PC-3 (cell line): Measurements from ENCODE around the gene TPK1. TPM values are rescaled to one million over a fixed set of nuclear protein-coding genes. Genes with fewer than 3 reads are reported as not detected.

ENCODE experiments used
- ATAC-seq: fragments of 200-7000 bp; cut with Tn5 transposase; 2 replicates; pipeline ENCODE4 v1.9.1; 2020; ENCODE audit warnings: mild to moderate bottlenecking, moderate library complexity
- BruUV-seq: library from RNA; stranded (reverse); fragments of 400-500 nt; replicated peaks from 2 replicates; lab custom pipeline; 2021; lab: Mats Ljungman, UMichigan
- CTCF ChIA-PET: fragments of 300-600 bp; sonication (Branson Sonifier 250); formaldehyde crosslinking; loops from one replicate; lab custom pipeline; 2022; ENCODE audit warnings: antibody characterized with exemption; lab: Charles Lee
- POLR2A ChIA-PET: fragments of 300-600 bp; sonication (Branson Sonifier 250); formaldehyde crosslinking; loops from one replicate; lab custom pipeline; 2022; ENCODE audit warnings: antibody characterized with exemption; ENCODE audit not compliant: unreplicated experiment; lab: Charles Lee
- DNase-seq: peaks from one replicate; pipeline ENCODE4 v3.0.0-alpha.2; 2015
- H2AFZ ChIP-seq: fragments of 300-600 bp; sonication (generic); 2 replicates; pipeline ENCODE4 v1.6.0; 2016; ENCODE audit warnings: antibody characterized with exemption, low read length
- H3F3A ChIP-seq: fragments of 300-600 bp; sonication (generic); one replicate; pipeline ENCODE4 v1.6.0; 2017; ENCODE audit warnings: antibody characterized with exemption, low read length, control low read depth, mild to moderate bottlenecking; ENCODE audit not compliant: unreplicated experiment
- H3K27ac ChIP-seq: fragments of 300-600 bp; sonication (generic); 2 replicates; pipeline ENCODE4 v1.5.1; 2016; ENCODE audit warnings: mild to moderate bottlenecking, low read length
- H3K27me3 ChIP-seq: fragments of 300-600 bp; sonication (generic); 2 replicates; pipeline ENCODE4 v1.6.1; 2016; ENCODE audit warnings: low read length, mixed read lengths
- H3K36me3 ChIP-seq: fragments of 300-600 bp; sonication (generic); 2 replicates; pipeline ENCODE4 v1.6.1; 2016; ENCODE audit warnings: low read depth, mixed run types, low read length, mixed read lengths
- H3K4me1 ChIP-seq: fragments of 300-600 bp; sonication (generic); 2 replicates; pipeline ENCODE4 v1.5.1; 2016; ENCODE audit warnings: low read length; ENCODE audit not compliant: insufficient read depth
- H3K4me2 ChIP-seq: fragments of 300-600 bp; sonication (generic); 2 replicates; pipeline ENCODE4 v1.6.0; 2016; ENCODE audit warnings: low read length
- H3K4me3 ChIP-seq: fragments of 300-600 bp; sonication (generic); 2 replicates; pipeline ENCODE4 v1.5.1; 2016; ENCODE audit warnings: mild to moderate bottlenecking, low read length, mixed read lengths
- H3K79me2 ChIP-seq: fragments of 300-600 bp; sonication (generic); 2 replicates; pipeline ENCODE4 v1.6.1; 2017; ENCODE audit warnings: low read length, mixed read lengths
- H3K9ac ChIP-seq: fragments of 300-600 bp; sonication (generic); 2 replicates; pipeline ENCODE4 v1.6.0; 2016; ENCODE audit warnings: mild to moderate bottlenecking, low read length
- H3K9me2 ChIP-seq: fragments of 300-600 bp; sonication (generic); replicated peaks from 2 replicates; pipeline ENCODE4 v1.6.1; 2016; ENCODE audit warnings: mixed run types, low read length, mixed read lengths
- H3K9me3 ChIP-seq: fragments of 300-600 bp; sonication (generic); 2 replicates; pipeline ENCODE4 v1.6.1; 2016; ENCODE audit warnings: low read length, mixed read lengths
- H4K20me1 ChIP-seq: fragments of 300-600 bp; sonication (generic); 2 replicates; pipeline ENCODE4 v1.6.1; 2016; ENCODE audit warnings: low read length, mixed read lengths
- CTCF ChIP-seq: fragments of 300-600 bp; sonication (generic); conservative IDR thresholded peaks from 2 replicates; pipeline ENCODE4 v1.5.1; 2017; ENCODE audit warnings: antibody characterized with exemption, low read depth, mild to moderate bottlenecking, low read length
- EZH2 ChIP-seq: fragments of 300-600 bp; sonication (generic); IDR thresholded peaks from one replicate; pipeline ENCODE4 v1.6.1; 2017; ENCODE audit warnings: antibody characterized with exemption, mild to moderate bottlenecking, low read length; ENCODE audit not compliant: unreplicated experiment
- EZH2phosphoT487 ChIP-seq: fragments of 300-600 bp; sonication (generic); IDR thresholded peaks from 2 replicates; pipeline ENCODE4 v1.6.1; 2018; ENCODE audit warnings: mild to moderate bottlenecking, antibody characterized with exemption, low read length, borderline replicate concordance
- intact Hi-C: fragments of 100-400 bp; cut with micrococcal nuclease; formaldehyde crosslinking; loops from 2 replicates; pipeline ENCODE4 v1.9.0; 2023
- total RNA-seq: library from RNA; depleted of rRNA; stranded (reverse); fragments of >200 nt; gene quantifications from 2 replicates; pipeline ENCODE4 v1.2.3, GENCODE V29; 2014

Gene TPK1
- total RNA-seq, 1 experiment from 2014 or later: 4.5 TPM

- no TSS peak for BruUV-seq
- no peaks in the 10 kb centered on the region for H3K27me3 ChIP-seq
- no peak overlapping the region for H2AFZ ChIP-seq
- H3F3A ChIP-seq: no peaks in the 10 kb centered on the region
- H3K9ac ChIP-seq: no peak overlapping the region
- H3K4me3 ChIP-seq: no peak overlapping the region
- POLR2A ChIA-PET: interaction anchor here (0.6 kb wide), 1 partner anchor 222 kb away, joined by 5 read pairs; no protein-coding TSS in a partner anchor
- H3K4me1 ChIP-seq: no peaks in the 10 kb centered on the region
- no peaks in the 10 kb centered on the region for H3K9me2 ChIP-seq
- no peak overlapping the region for H3K27ac ChIP-seq
- CTCF ChIA-PET: no interaction called here
- no peaks in the 10 kb centered on the region for H3K79me2 ChIP-seq
- TF ChIP-seq EZH2phosphoT487 (no peak), CTCF (no peak), EZH2 (no peak)
- intact Hi-C loops: no loop called here
- H3K9me3 ChIP-seq: no peaks in the 10 kb centered on the region
- DNase-seq: no peak
- no peak overlapping the region for H3K4me2 ChIP-seq
- no peaks in the 10 kb centered on the region for H3K36me3 ChIP-seq
- no peaks in the 10 kb centered on the region for H4K20me1 ChIP-seq
- no peak for ATAC-seq
These were observed 43.8 kb downstream of the TPK1 start for GRCh38 chr7:144792050-144792449.

- H3K27ac ChIP-seq: no peak overlapping the region
- no peaks in the 10 kb centered on the region for H3K9me2 ChIP-seq
- no peaks in the 10 kb centered on the region for H3K79me2 ChIP-seq
- H3K9me3 ChIP-seq: no peaks in the 10 kb centered on the region
- no peaks in the 10 kb centered on the region for H4K20me1 ChIP-seq
- no peaks in the 10 kb centered on the region for H3K27me3 ChIP-seq
- no peak overlapping the region for H3K9ac ChIP-seq
- TF ChIP-seq EZH2phosphoT487: no peak
- TF ChIP-seq EZH2: no peak
- TF ChIP-seq CTCF: no peak
- POLR2A ChIA-PET: interaction anchor here (0.6 kb wide), 1 partner anchor 223 kb away, joined by 5 read pairs; no protein-coding TSS in a partner anchor
- H2AFZ ChIP-seq: no peak overlapping the region
- CTCF ChIA-PET: no interaction called here
- no peak overlapping the region for H3K4me3 ChIP-seq
- no peaks in the 10 kb centered on the region for H3F3A ChIP-seq
- intact Hi-C loops: no loop called here
- DNase-seq (no peak), ATAC-seq (no peak)
- no TSS peak for BruUV-seq
- H3K4me2 ChIP-seq: no peak overlapping the region
- no peaks in the 10 kb centered on the region for H3K4me1 ChIP-seq
- H3K36me3 ChIP-seq: no peaks in the 10 kb centered on the region
These were observed 44.4 kb downstream of the TPK1 start for GRCh38 chr7:144791488-144791887.

GRCh38 chr7:144787127-144787526 is 48.7 kb downstream of the TPK1 start:
- H3F3A ChIP-seq: no peaks in the 10 kb centered on the region
- BruUV-seq: no TSS peak
- no peak overlapping the region for H3K4me3 ChIP-seq
- H3K27me3 ChIP-seq: no peaks in the 10 kb centered on the region
- no peaks in the 10 kb centered on the region for H4K20me1 ChIP-seq
- H3K4me1 ChIP-seq: no peaks in the 10 kb centered on the region
- ChIA-PET POLR2A (no interaction called here), CTCF (interaction anchor here (1.0 kb wide), 1 partner anchor 49 kb away, joined by 10 read pairs; no protein-coding TSS in a partner anchor)
- H3K9me2 ChIP-seq: no peaks in the 10 kb centered on the region
- H3K27ac ChIP-seq: no peak overlapping the region
- intact Hi-C loops: loop anchor here (1.0 to 5.0 kb wide), 4 partner anchors 49 to 274 kb away; partner anchors contain the start of gene TPK1
- H3K9me3 ChIP-seq: no peaks in the 10 kb centered on the region
- peak; percentile 23 for DNase-seq
- H2AFZ ChIP-seq: no peak overlapping the region
- H3K79me2 ChIP-seq: no peaks in the 10 kb centered on the region
- no peak overlapping the region for H3K4me2 ChIP-seq
- TF ChIP-seq CTCF: peak; percentile 48
- no peak for TF ChIP-seq EZH2
- no peak for TF ChIP-seq EZH2phosphoT487
- no peaks in the 10 kb centered on the region for H3K36me3 ChIP-seq
- H3K9ac ChIP-seq: no peak overlapping the region
- no peak; the same call in 1 of the 2 replicates for ATAC-seq
